GM18511 (cell line): Measurements from ENCODE around the gene GRK7.
"Not testable (repeated sequence)": the region's sequence is repeated elsewhere in the genome, so short reads cannot be mapped to it uniquely, and the experiment has no call there.

Source experiments
- ATAC-seq: cut with Tn5 transposase; IDR thresholded peaks from one replicate; pipeline ENCODE4 v1.9.1; 2021; ENCODE audit warnings: mild to moderate bottlenecking, moderate library complexity; ENCODE audit not compliant: unreplicated experiment

GRK7 gene

DNA sequence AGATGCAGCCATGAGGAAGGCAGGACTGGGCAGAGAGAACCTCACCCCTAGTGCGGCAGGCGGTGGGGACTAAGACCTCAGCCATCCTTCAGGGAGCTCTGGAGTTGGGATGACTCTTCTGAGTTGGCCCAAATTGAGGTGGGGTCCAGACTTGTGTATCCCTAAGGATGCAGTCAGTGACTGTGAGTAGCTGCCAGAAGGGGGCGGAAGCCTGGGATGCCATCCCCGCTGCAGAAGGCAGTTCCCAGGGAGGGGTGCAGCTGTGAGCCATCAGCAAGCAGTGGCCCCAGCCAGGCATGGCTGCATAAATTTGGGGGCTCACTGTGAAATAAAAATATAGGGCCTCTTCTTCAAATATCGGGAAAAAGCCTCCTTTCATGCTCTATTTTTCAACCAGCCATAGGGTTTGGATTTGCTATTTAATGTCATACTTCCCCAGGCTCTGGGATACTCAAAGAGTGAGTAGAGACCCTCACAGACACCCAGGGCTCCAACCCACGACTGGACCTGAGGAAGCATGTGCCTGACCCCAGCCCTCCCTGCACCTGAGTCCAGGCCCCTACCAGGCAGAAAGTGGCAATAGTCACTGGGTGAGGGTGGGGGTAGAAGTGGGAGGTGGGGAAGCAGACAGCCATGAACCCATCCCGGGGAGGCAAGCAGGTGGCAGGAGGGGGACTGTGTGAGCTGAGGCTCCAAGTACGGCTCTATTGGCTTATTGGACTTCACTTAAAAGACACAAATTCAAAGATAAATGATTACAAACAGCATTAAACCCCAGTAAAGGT lies 30.5 kb downstream of the GRK7 start:
- ATAC-seq, result no peak

DNA sequence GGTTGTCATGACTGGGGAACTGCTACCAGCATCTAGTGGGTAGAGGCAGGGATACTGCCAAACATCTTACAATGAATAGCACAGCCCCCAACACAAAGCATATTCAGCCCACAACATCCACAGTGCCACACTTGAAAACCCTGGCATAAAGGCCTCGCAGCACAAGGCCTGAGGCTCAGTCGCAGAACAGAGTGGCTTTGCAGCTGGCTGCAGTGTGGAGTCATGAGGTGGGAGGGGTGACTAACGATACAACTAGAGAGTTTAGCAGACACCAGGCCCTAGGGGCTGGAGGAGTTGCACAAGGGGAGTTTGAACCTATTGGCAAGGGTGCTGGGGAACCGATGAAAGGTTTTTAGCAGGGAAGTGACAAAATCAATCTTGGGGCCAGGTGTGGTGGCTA lies 32.1 kb downstream of the GRK7 start:
- ATAC-seq, result no peak

DNA sequence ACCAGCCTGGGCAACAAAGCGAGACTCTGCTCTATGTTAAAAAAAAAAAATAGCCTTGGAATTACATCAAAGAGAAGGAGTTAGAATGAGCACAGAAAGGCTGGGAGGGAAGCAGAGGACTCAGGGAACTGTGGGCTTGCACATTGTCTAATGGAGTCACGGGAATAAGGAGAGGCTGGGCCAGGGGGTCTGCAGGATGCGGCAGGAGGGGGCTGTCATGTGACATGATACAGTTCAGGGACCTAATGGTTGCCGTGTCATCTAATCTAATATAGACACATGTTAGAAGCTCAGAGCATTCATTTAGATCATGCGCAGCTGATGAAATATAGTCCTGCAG lies 32.5 kb downstream of the GRK7 start:
- ATAC-seq, result no peak

DNA sequence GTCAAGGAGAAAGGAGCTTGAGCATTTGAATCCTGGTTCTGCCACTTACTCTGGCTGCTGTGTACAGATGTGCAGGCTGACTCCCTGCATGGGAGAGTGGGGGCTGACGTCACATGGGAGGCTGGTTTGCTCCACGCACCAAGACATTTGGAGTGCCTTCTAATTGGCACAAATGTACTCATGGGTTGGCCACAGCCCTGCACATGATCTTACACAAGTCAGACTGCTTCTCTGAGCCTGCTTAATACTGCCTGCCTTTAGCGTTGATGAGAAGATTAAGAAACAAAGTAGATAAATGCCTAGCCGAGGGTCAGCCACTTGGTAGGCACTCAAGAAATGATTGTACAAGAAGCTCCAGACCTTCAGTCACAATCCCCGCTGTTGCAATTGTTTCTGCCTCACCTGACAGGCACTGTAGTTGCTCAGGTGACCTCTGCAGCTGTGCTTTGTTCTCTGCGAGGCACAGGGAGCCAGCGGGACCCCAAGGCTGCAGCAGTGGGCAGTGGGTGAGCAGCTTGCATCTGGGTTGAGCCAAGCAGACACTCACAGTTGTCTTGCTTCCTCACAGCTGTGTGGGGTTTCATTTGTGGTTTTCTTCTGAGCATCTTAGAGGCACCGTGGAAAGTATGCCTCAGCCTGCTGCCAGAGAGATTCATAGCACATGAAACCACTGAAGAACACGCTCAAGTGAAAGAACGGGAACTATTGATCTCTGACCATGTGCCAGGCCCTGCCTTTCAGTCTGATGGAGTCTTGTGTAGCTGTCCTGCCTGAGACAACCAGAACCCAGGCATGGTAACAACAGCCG lies 33.1 kb downstream of the GRK7 start:
- peak; percentile 95 for ATAC-seq

DNA sequence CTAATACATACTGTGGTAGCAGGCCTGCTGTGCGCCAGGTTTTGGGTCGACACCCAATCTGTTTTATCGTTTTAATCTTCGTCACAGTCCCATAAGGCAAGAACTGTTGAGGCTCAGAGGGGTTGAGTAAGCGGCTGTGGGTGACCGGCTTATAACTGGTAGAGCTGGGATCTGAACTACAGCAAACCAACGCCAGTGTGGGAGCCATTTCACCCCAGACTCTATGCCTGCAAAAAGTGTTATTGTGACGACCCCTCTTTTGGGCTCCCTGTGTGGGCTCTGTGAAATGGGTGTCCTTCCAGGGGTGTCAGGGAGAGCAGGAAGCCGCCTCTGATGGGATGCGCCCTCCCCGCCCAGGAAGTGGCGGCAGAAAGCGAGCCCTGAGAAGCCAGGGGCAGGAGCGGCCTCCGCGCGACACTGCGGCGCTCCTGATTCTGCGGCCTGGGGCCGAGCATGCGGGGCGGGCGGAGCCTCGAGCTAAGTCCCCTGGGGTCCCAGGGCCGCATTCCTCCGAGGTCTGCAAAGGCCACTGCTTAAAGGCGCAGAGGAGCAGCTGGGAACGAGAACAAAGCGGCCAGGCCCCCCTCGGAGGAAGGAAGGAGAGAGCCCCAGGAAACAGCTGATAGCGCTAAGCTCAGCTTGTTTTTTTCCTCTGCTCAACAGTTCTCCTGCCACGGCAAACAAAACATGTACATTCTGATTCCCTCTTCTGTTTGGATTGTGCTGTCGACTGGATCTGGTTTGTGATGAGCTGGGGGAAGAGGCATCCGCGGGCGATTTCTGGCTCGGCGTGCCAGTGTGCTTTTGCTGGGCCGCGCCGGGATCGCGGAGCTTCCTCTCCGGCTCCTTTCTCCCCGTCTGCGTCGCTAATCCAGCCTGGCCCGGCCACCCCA lies 33.9 kb downstream of the GRK7 start:
- peak; percentile 38 for ATAC-seq

DNA sequence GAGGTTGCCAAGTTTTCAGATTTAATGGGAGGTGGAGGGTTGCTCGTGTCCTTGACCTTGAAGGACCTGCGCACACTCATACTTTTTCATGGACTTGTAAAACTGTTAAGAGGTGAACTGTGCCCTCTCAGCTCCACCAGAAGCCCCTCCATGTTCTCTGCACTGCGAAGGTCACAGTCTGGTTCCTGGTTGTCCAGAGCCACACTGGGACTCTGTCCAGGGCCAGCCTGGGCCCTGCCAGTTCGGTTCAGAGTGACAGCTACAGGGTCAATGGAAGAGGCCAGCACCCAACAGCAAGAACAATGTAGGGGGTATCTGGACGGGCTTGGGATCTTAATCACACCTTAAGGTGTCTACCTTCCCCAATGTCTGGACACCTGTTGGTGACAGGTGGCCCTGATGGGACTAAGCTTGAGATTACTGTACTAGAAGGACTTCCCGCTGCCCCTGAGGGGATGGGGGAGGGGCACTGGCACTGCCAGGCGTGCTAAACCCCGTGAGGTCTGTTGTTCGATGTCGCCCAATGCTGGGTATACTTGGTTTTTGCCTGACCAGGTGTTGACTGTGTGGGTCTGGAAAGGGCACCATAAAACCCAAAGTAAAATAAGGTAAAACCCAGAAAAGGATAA lies 34.7 kb downstream of the GRK7 start:
- ATAC-seq, result no peak

DNA sequence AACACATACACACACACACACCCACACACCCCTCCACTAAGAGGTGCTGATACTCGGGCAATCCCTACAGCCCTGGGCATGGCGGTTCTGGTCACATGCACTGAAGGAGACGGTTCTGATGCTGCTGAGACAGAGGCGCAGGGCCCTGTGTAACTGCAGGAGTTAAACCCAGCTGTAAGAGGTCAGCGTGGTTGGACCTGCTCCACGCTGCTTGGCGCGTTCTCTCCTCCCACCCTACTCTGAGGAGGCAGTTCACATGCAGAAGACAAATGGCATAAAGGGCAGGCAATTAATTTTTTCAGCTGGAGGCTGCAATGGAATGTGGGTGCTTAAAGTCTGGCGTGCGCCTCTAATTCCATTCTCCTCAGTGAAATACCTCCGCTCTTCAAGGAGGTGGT lies 35.2 kb downstream of the GRK7 start:
- ATAC-seq, result no peak

DNA sequence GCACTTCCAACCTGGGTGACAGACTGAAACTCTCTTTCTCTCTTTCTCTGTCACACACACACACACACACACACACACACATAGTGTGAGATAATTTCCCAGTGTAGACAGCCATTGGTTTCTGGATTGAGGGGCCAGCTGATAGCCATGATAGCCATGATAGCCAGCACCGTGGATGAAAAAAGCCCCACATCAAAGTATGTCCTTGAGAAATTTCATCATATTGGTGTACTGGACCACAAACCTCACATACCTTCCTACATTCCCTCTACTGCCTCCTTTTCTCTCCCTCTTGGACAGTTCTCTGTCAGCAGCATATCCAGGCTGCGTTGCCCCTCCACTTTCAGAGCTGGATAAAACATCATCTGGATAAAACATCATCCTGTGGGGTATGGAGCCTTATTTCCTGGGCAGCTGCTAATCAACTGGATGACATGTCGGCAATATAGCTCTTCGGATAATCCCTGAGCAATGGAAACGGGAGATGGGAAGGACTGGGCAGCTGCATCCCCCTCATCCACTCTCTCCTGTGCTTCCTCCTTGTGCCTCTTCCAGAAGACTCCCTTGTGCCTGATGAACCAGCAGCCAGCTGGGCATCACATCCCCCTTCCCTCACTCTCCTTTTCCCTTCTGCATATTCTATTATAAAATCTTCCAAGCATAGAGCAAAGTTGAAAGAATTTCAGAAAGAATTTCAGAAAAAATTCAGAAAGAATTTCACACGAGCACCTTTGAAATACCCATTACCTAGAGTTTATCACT lies 39.3 kb downstream of the GRK7 start:
- ATAC-seq, result no peak

DNA sequence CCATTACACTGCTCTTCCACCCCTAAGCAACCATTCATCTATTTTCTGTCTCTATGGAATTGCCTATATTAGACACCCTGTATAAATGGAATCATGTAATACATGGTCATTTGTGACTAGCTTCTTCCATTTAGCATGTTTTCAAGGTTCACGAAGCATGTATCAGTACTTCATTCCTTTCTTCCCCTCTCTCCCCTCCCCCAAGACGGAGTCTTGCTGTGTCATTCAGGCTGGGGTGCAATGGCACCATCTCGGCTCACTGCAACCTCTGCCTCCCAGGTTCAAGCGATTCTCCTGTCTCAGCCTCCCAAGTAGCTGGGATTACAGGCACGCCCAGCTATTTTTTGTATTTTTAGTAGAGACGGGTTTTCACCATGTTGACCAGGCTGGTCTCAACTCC lies 40.3 kb downstream of the GRK7 start:
- not testable (repeated sequence) for ATAC-seq

DNA sequence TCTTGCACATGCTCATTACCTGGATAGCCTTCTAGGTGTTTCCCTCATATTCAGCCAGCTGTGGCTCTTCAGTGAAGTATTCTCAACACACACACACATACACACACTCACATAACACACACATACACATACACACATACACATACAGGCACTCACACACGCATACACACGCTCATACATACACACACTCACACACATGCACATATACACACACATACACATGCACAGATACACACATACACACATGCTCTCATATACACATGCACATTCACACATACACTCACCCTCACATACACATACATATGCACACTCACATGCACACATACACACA lies 41.2 kb downstream of the GRK7 start:
- ATAC-seq, result no peak

DNA sequence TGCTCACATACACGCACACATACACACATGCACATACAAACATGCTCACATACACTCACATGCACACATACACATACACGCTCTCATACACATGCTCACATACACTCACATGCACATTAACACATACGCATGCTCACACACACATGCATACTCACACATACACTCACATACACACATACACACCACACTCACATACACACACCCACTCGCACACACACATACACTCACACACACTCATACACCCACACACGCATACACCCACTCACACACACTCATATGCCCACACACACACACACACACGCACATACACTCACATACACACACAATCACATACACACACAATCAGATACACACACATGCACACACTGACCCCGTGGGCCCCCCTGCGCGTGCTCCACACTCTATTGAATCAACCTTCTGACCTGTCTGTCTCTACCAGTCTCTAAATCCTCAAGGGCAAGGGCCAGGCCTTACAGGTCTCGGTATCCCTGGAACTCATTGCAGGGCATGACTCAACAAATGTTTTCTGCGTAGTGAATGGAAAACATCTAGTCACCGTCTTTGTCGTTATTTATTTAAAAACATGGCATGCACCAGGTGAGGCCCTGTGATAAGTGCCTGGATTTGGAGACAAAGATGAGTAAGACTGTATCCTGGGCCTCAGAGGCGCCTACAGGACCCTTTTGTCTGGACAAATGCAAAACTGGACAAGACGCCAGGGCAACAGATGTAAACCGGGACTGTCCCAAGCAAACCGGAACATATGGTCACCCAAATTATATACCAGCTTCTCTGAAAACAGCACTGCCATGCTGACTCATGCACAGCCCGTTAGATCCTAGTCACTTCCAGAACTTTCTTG lies 41.8 kb downstream of the GRK7 start:
- ATAC-seq, result no peak

DNA sequence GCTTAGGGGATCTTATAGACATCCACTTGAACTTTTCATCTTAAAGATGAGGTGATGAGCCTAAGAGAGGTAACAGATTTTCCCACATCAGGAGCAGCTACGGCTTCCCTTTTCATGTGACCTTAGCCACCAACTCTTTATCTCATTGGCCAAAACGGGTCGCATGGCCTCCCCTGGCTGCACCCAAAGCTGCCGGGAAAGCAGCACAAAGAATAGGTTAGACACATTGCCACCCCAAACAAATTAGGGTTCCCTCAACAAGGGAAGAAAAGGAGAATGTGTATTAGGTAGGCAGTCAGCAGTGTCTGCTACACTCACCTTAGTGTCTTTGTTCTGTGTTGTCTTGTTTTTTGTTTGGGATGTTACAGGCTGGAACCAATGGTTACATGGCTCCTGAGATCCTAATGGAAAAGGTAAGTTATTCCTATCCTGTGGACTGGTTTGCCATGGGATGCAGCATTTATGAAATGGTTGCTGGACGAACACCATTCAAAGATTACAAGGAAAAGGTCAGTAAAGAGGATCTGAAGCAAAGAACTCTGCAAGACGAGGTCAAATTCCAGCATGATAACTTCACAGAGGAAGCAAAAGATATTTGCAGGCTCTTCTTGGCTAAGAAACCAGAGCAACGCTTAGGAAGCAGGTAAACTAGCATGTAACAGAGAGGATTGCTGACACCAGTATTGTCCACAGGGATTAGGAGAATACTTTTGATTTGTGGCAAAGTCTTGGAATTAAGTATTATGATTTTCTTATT lies 44.2 kb downstream of the GRK7 start:
- no peak for ATAC-seq

DNA sequence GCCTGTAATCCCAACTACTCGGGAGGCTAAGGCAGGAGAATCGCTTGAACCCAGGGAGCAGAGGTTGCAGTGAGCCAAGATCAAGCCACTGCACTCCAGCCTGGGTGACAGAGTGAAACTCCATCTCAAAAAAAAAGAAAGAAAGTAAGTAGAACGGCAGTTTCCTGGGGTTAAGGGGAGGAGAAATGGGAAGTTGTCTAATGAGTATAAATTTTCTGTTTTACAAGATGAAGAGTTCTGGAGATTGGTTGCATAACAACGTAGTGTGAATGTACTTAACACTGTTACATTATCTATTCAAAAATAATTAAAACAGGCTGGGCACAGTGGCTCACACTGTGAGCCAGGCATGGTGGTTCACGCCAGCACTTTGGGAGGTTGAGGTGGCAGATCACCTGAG lies 45.4 kb downstream of the GRK7 start:
- ATAC-seq, result no peak

DNA sequence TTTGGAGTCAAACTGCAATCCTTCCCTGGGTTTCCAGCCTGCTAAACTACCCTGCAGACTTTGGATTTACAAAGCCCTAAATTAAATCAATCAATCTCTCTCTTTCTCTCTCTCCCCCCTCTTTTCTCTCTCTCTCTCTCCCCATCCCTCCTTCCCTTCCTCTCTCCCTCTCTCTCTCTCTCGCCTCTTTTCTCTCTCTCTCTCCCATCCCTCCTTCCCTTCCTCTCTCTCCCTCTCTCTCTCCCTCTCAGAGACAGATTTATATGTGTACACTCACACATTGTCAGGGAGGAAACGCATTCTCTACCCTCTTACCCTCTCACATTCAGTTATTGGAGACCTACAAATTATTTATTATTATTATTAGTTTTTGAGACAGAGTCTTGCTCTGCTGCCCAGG lies 47.0 kb downstream of the GRK7 start:
- ATAC-seq, result no peak

DNA sequence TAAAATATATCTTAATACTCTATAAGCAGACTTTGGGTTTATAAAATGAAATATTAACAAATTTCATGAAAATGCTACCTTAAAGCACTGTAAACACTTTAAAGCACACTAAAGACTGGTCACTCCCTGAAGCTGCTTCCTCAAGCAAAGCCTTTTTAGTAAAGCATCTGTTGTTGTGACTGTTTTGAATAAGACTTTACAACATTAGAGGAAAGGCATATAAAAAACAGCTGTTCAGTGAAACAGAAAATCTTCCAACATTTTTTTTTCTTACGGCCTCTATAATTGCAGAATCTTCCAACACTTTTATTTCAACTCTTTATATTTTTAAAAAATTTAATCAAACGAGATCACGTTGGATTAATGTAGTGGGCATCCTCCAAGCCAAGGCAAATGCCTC lies 48.1 kb downstream of the GRK7 start:
- no peak for ATAC-seq

DNA sequence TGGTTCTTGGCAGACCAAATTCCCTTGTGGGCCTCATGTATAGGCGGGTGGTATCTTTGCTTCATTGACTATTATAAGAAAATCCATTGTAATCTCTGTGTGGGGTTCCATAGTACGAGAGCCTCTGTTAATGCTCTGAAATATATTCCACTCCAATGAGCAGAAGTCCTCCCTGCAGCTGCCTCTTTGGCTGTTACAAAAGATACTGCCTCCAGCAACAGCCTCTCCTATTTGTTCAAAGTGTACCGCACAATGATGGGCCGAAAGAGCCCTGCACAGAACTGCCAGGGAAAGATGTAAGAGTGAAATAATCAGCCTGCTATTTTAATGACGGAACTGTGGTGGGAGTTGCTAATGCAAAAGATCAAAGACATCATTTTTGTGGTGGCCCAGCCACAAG lies 48.9 kb downstream of the GRK7 start:
- ATAC-seq, result no peak

DNA sequence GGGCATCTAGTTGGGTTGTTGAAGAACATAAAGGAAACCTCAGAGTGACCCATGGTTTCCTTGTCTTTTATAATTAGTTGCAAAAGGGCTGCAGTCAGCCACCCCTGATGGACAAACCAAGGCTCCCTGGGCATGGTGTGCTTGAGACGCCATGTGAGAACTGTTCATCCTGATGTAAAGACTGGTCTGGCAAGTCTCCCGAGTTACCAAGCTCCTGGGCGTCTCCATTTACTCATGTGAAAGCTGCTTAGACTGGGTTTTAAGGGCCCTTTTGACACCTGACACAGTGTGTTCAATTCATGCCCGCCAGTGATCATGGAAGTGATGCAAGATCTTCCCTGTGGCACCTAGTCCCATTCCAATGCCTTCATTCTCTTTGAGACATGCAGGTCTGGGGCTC lies 49.4 kb downstream of the GRK7 start:
- no peak for ATAC-seq
